GM18858 (cell line): ENCODE results near the gene MTHFR.
"Not testable (repeated sequence)": the region's sequence is repeated elsewhere in the genome, so short reads cannot be mapped to it uniquely, and the experiment has no call there.

ENCODE experiments used
- ATAC-seq: cut with Tn5 transposase; IDR thresholded peaks from one replicate; pipeline ENCODE4 v1.9.1; 2021; ENCODE audit not compliant: unreplicated experiment

The MTHFR gene

GRCh38 chr1:11833900-11834299, 28.1 kb upstream of the MTHFR start:
- no peak for ATAC-seq

GRCh38 chr1:11833497-11833896, 27.7 kb upstream of the MTHFR start:
- ATAC-seq = no peak

- no peak for ATAC-seq
Observed at GRCh38 chr1:11831945-11832725, 26.4 kb upstream of the MTHFR start.

GRCh38 chr1:11828511-11828910, 22.7 kb upstream of the MTHFR start:
- ATAC-seq = no peak

GRCh38 chr1:11826946-11827345, 21.2 kb upstream of the MTHFR start:
- ATAC-seq = no peak

- ATAC-seq = no peak
Observed at GRCh38 chr1:11825131-11825530, 19.4 kb upstream of the MTHFR start.

GRCh38 chr1:11823366-11824137, 17.8 kb upstream of the MTHFR start:
- ATAC-seq = no peak

- no peak for ATAC-seq
Observed at GRCh38 chr1:11822091-11822490, 16.3 kb upstream of the MTHFR start.

- no peak for ATAC-seq
Observed at GRCh38 chr1:11817192-11817591, 11.4 kb upstream of the MTHFR start.

GRCh38 chr1:11813021-11813420, 7.3 kb upstream of the MTHFR start:
- ATAC-seq = no peak

- no peak for ATAC-seq
Observed at GRCh38 chr1:11807133-11807532, 1.4 kb upstream of the MTHFR start.

- ATAC-seq = peak; percentile 25
Observed at GRCh38 chr1:11806307-11806936, 658 bp upstream of the MTHFR start.

GRCh38 chr1:11804666-11805421, 920 bp downstream of the MTHFR start:
- ATAC-seq = no peak

- ATAC-seq = not testable (repeated sequence)
Observed at GRCh38 chr1:11803924-11804665, 1.7 kb downstream of the MTHFR start.

GRCh38 chr1:11802973-11803885, 2.5 kb downstream of the MTHFR start:
- no peak for ATAC-seq

- no peak for ATAC-seq
Observed at GRCh38 chr1:11802616-11802972, 3.2 kb downstream of the MTHFR start.

GRCh38 chr1:11800756-11801433, 4.9 kb downstream of the MTHFR start:
- no peak for ATAC-seq

- ATAC-seq = no peak
Observed at GRCh38 chr1:11800391-11800755, 5.4 kb downstream of the MTHFR start.

GRCh38 chr1:11799896-11800295, 5.9 kb downstream of the MTHFR start:
- ATAC-seq = no peak
